ENCODE measurements around the gene ALDH5A1. TPM values are rescaled to one million over a fixed set of nuclear protein-coding genes. Genes with fewer than 3 reads are reported as not detected.
"Not testable (repeated sequence)": the region's sequence is repeated elsewhere in the genome, so short reads cannot be mapped to it uniquely, and the experiment has no call there.

The ALDH5A1 gene
- total RNA-seq, 1 experiment from 2014 or later = 19.1 TPM

GRCh38 chr6:24506814-24507520, 12.2 kb downstream of the ALDH5A1 start:
- CTCF ChIA-PET = no interaction called here
- Histone ChIP-seq H3K4me3 (no peak overlapping the region), H3K9me2 (ENCODE audit: insufficient read depth) (no peaks in the 10 kb centered on the region), H3K27ac (no peak overlapping the region), H3F3A (ENCODE audit: insufficient read depth, low read depth) (peaks cover 28% of the 10 kb centered on the region), H3K4me1 (replicated peaks; ENCODE audit: insufficient read depth) (peaks cover 28% of the 10 kb centered on the region), H2AFZ (no peak overlapping the region), H3K36me3 (ENCODE audit: low read depth) (peaks cover 4% of the 10 kb centered on the region; the same call in 1 of the 2 replicates), H3K9me3 (ENCODE audit: insufficient read depth, low read depth) (no peaks in the 10 kb centered on the region; the same call in 1 of the 2 replicates), H4K20me1 (ENCODE audit: insufficient read depth) (no peaks in the 10 kb centered on the region), H3K27me3 (ENCODE audit: insufficient read depth, low read depth) (no peaks in the 10 kb centered on the region), H3K4me2 (no peak overlapping the region), H3K79me2 (ENCODE audit: low read depth) (no peaks in the 10 kb centered on the region)
- BruUV-seq (replicated peaks) = no TSS peak
- intact Hi-C loops (cut with micrococcal nuclease; ENCODE audit: unreplicated experiment) = no loop called here
- TF ChIP-seq EZH2 (IDR thresholded peaks at IDR 0.05; ENCODE audit: low read depth) = no peak
- TF ChIP-seq, protein P1, sequence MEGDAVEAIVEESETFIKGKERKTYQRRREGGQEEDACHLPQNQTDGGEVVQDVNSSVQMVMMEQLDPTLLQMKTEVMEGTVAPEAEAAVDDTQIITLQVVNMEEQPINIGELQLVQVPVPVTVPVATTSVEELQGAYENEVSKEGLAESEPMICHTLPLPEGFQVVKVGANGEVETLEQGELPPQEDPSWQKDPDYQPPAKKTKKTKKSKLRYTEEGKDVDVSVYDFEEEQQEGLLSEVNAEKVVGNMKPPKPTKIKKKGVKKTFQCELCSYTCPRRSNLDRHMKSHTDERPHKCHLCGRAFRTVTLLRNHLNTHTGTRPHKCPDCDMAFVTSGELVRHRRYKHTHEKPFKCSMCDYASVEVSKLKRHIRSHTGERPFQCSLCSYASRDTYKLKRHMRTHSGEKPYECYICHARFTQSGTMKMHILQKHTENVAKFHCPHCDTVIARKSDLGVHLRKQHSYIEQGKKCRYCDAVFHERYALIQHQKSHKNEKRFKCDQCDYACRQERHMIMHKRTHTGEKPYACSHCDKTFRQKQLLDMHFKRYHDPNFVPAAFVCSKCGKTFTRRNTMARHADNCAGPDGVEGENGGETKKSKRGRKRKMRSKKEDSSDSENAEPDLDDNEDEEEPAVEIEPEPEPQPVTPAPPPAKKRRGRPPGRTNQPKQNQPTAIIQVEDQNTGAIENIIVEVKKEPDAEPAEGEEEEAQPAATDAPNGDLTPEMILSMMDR (conservative IDR thresholded peaks at IDR 0.05) = no peak
- POLR2A ChIA-PET (ENCODE audit: unreplicated experiment) = no interaction called here
- DNase-seq = no peak

DNA sequence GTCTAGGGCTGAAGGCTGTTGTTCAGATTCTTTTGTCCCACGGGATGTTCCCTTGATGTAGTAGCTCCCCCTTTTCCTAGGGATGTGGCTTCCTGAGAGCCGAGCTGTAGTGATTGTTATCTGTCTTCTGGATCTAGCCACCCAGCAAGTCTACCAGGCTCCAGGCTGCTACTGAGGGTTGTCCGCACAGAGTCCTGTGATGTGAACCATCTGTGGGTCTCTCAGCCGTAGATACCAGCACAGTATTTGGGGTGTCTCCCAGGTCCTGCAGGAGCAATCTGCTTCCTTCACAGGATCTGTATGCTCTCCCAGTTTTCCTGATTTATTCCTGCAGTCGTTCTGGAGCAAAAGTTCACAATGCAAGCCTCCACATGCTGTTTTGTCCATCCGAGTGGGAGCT, 17.2 kb downstream of the ALDH5A1 start:
- H3F3A ChIP-seq (ENCODE audit: insufficient read depth, low read depth); intact Hi-C loops (cut with micrococcal nuclease; ENCODE audit: unreplicated experiment); H3K4me1 ChIP-seq (replicated peaks; ENCODE audit: insufficient read depth); CTCF ChIA-PET; H3K27me3 ChIP-seq (ENCODE audit: insufficient read depth, low read depth); H3K9me3 ChIP-seq (ENCODE audit: insufficient read depth, low read depth); H3K9me2 ChIP-seq (ENCODE audit: insufficient read depth); H2AFZ ChIP-seq; H3K79me2 ChIP-seq (ENCODE audit: low read depth); H3K4me3 ChIP-seq; POLR2A ChIA-PET (ENCODE audit: unreplicated experiment); H3K4me2 ChIP-seq; DNase-seq; H3K27ac ChIP-seq; BruUV-seq (replicated peaks); H4K20me1 ChIP-seq (ENCODE audit: insufficient read depth); H3K36me3 ChIP-seq (ENCODE audit: low read depth): not testable (repeated sequence)

GRCh38 chr6:24513602-24514001, 18.8 kb downstream of the ALDH5A1 start:
- Histone ChIP-seq H3K27me3 (ENCODE audit: insufficient read depth, low read depth) (no peaks in the 10 kb centered on the region), H3F3A (ENCODE audit: insufficient read depth, low read depth) (peaks cover 8% of the 10 kb centered on the region; the same call in 1 of the 2 replicates), H3K4me3 (no peak overlapping the region), H3K27ac (no peak overlapping the region), H3K36me3 (ENCODE audit: low read depth) (no peaks in the 10 kb centered on the region), H3K9me2 (ENCODE audit: insufficient read depth) (no peaks in the 10 kb centered on the region), H3K4me2 (no peak overlapping the region), H3K9me3 (ENCODE audit: insufficient read depth, low read depth) (no peaks in the 10 kb centered on the region), H3K79me2 (ENCODE audit: low read depth) (no peaks in the 10 kb centered on the region), H2AFZ (no peak overlapping the region), H4K20me1 (ENCODE audit: insufficient read depth) (no peaks in the 10 kb centered on the region; the same call in 1 of the 2 replicates), H3K4me1 (replicated peaks; ENCODE audit: insufficient read depth) (no peaks in the 10 kb centered on the region)
- no peak for DNase-seq
- POLR2A ChIA-PET (ENCODE audit: unreplicated experiment) = no interaction called here
- CTCF ChIA-PET = no interaction called here
- no TSS peak for BruUV-seq (replicated peaks)
- no peak for TF ChIP-seq EZH2 (IDR thresholded peaks at IDR 0.05; ENCODE audit: low read depth)
- TF ChIP-seq, protein P1 (conservative IDR thresholded peaks at IDR 0.05) = no peak
- intact Hi-C loops (cut with micrococcal nuclease; ENCODE audit: unreplicated experiment) = no loop called here
